DOHH2 (cell line): ENCODE measurements around the gene ZNF300.

ENCODE experiments used
- CTCF ChIP-seq: fragments of 200-600 bp; sonication (generic); IDR thresholded peaks from one replicate; pipeline ENCODE4 v1.5.1; 2014; ENCODE audit warnings: antibody characterized with exemption, mild to moderate bottlenecking, low read depth, low read length; ENCODE audit not compliant: poor library complexity, severe bottlenecking
- EZH2phosphoT487 ChIP-seq: fragments of 200-600 bp; sonication (generic); IDR thresholded peaks from 2 replicates; pipeline ENCODE4 v1.6.1; 2017; ENCODE audit warnings: borderline replicate concordance, mild to moderate bottlenecking, antibody characterized with exemption, low read length, moderate library complexity, mixed read lengths

- TF ChIP-seq EZH2phosphoT487 (no peak), CTCF (peak; percentile 84)
Measured at GRCh38 chr5:150846654-150847333, 58.0 kb downstream of the ZNF300 start.
